Tibial artery (tissue), 4 donors: ENCODE measurements around the gene TMEM123.

Experiments
- DNase-seq, 2 donors: peaks; one replicate each; pipeline ENCODE4 v3.0.0-alpha.2; 2019
- H3K27ac ChIP-seq, 2 donors: fragments of 200-600 bp; sonication (generic) in 1 of 2; 1 replicate in 1 of 2; 2 replicates in 1 of 2; pipeline ENCODE4 v1.5.1; 2018 to 2019; ENCODE audit warnings: mild to moderate bottlenecking in 1 of 2
- H3K27me3 ChIP-seq, 2 donors: fragments of 200-600 bp; sonication (generic) in 1 of 2; one replicate each; pipeline versions ENCODE4 v1.5.1 to v1.6.0; 2016 to 2019
- H3K36me3 ChIP-seq, 3 donors: fragments of 200-600 bp; sonication (generic) in 2 of 3; one replicate each; pipeline ENCODE4 v1.5.1; 2016 to 2019; ENCODE audit warnings: mild to moderate bottlenecking in 2 of 3
- H3K4me1 ChIP-seq, 4 donors: fragments of 200-600 bp; sonication (generic) in 2 of 4; 1 replicate in 3 of 4; 2 replicates in 1 of 4; pipeline ENCODE4 v1.5.1; 2016 to 2019
- H3K4me3 ChIP-seq, 2 donors: fragments of 200-600 bp; sonication (generic) in 1 of 2; 1 replicate in 1 of 2; 2 replicates in 1 of 2; pipeline ENCODE4 v1.5.1; 2018 to 2019; ENCODE audit warnings: mild to moderate bottlenecking in 2 of 2
- H3K9me3 ChIP-seq, 3 donors: fragments of 200-600 bp; sonication (generic) in 1 of 3; one replicate each; pipeline ENCODE4 v1.5.1; 2016 to 2019
- CTCF ChIP-seq, 2 experiments: fragments of 200-600 bp in 1 of 2; fragments of 450-650 bp in 1 of 2; IDR thresholded peaks; one replicate each; pipeline ENCODE4 v1.5.1; 2017 to 2019; ENCODE audit warnings: antibody characterized with exemption in 2 of 2, mild to moderate bottlenecking in 1 of 2, moderate library complexity in 1 of 2
- intact Hi-C: fragments of 100-400 bp; cut with DNase I; formaldehyde crosslinking; loops from one replicate; pipeline ENCODE4 v1.15.0; 2023; ENCODE audit warnings: low total_unique reads

Gene TMEM123

GRCh38 chr11:102465696-102466095 is 13.1 kb upstream of the TMEM123 start:
- intact Hi-C loops = no loop called here
- no peaks in the 10 kb centered on the region for H3K9me3 ChIP-seq
- H3K27me3 ChIP-seq = no peaks in the 10 kb centered on the region
- no peak overlapping the region for H3K27ac ChIP-seq
- H3K36me3 ChIP-seq = no peaks in the 10 kb centered on the region
- no peak for TF ChIP-seq CTCF (IDR thresholded peaks at IDR 0.05)
- H3K4me3 ChIP-seq = no peak overlapping the region
- DNase-seq = no peak
- peaks cover 0 to 29% (median 15%) of the 10 kb centered on the region in 4 donors for H3K4me1 ChIP-seq

- DNase-seq = no peak
- no peak for TF ChIP-seq CTCF (IDR thresholded peaks at IDR 0.05)
- Histone ChIP-seq H3K27me3 (no peaks in the 10 kb centered on the region), H3K27ac (no peak overlapping the region), H3K9me3 (no peaks in the 10 kb centered on the region), H3K36me3 (no peaks in the 10 kb centered on the region), H3K4me1 (peaks cover 0 to 29% (median 14%) of the 10 kb centered on the region in 4 donors), H3K4me3 (no peak overlapping the region)
- intact Hi-C loops = no loop called here
These were observed 12.4 kb upstream of the TMEM123 start for GRCh38 chr11:102464859-102465500.

- intact Hi-C loops = no loop called here
- no peak for DNase-seq
- H3K27me3 ChIP-seq = no peaks in the 10 kb centered on the region
- no peak for TF ChIP-seq CTCF (IDR thresholded peaks at IDR 0.05)
- H3K36me3 ChIP-seq = no peaks in the 10 kb centered on the region
- H3K4me3 ChIP-seq = no peak overlapping the region
- H3K27ac ChIP-seq = no peak overlapping the region
- H3K9me3 ChIP-seq = no peaks in the 10 kb centered on the region
- H3K4me1 ChIP-seq = peaks cover 0 to 21% (median 5%) of the 10 kb centered on the region in 4 donors
These were observed 11.5 kb upstream of the TMEM123 start for GRCh38 chr11:102464037-102464436.

GRCh38 chr11:102462610-102463009 is 10.0 kb upstream of the TMEM123 start:
- H3K9me3 ChIP-seq = no peaks in the 10 kb centered on the region
- DNase-seq = no peak

GRCh38 chr11:102459393-102459792 is 6.8 kb upstream of the TMEM123 start:
- intact Hi-C loops = no loop called here
- H3K36me3 ChIP-seq = no peaks in the 10 kb centered on the region
- H3K9me3 ChIP-seq = no peaks in the 10 kb centered on the region

More at GRCh38 chr11:102462610-102463009, 10.0 kb upstream of the TMEM123 start:
- H3K27me3 ChIP-seq = no peaks in the 10 kb centered on the region
- H3K4me3 ChIP-seq = no peak overlapping the region
- intact Hi-C loops = no loop called here
- peaks cover 0 to 7% (median 0%) of the 10 kb centered on the region in 4 donors for H3K4me1 ChIP-seq
- H3K27ac ChIP-seq = no peak overlapping the region
- no peak for TF ChIP-seq CTCF (IDR thresholded peaks at IDR 0.05)
- H3K36me3 ChIP-seq = no peaks in the 10 kb centered on the region

More at GRCh38 chr11:102459393-102459792, 6.8 kb upstream of the TMEM123 start:
- no peaks in the 10 kb centered on the region for H3K27me3 ChIP-seq
- no peak overlapping the region for H3K27ac ChIP-seq
- no peak overlapping the region for H3K4me3 ChIP-seq
- H3K4me1 ChIP-seq = no peaks in the 10 kb centered on the region
- TF ChIP-seq CTCF (IDR thresholded peaks at IDR 0.05) = no peak
- no peak for DNase-seq
